ENCODE data around the gene PPP1R1B.

PPP1R1B gene

DNA sequence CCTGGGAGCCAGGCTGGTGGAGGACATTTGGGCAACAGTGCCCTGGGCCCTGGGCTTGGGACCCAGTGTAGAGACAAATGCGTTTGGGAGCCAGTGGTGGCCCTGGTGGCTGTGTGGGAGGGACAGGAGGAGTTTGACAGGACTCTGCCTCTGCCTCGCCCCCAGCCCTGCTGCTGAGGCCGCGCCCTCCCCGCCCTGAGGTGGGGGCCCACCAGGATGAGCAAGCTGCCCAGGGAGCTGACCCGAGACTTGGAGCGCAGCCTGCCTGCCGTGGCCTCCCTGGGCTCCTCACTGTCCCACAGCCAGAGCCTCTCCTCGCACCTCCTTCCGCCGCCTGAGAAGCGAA, 26.5 kb downstream of the PPP1R1B start:
- peak overlapping the region; percentile 31 for H4K8ac ChIP-seq (ENCODE audit: low read length)
- H3K14ac ChIP-seq (ENCODE audit: low read length in 2 of 2), result peak overlapping the region in 1 of 2 experiments; percentile 41
- peaks cover 10 to 50% of the 10 kb centered on the region in 2 experiments for H3K36me3 ChIP-seq (ENCODE audit: control insufficient read depth in 1 of 2, insufficient read depth in 2 of 2, low read depth in 1 of 2, low read length in 2 of 2)
- no peak overlapping the region for H2BK5ac ChIP-seq (ENCODE audit: low read depth, low read length, poor library complexity, severe bottlenecking)
- peak overlapping the region; percentile 11 for H2AK5ac ChIP-seq (ENCODE audit: low read length, severe bottlenecking)
- H3K27ac ChIP-seq (ENCODE audit: low read length, poor library complexity, severe bottlenecking), result no peak overlapping the region
- no peak overlapping the region for H3K4me2 ChIP-seq (ENCODE audit: low read length, poor library complexity, severe bottlenecking)
- no peak overlapping the region for H3K9ac ChIP-seq (ENCODE audit: low read length)
- H3K4ac ChIP-seq (ENCODE audit: low read depth in 1 of 2, low read length in 2 of 2), result peak overlapping the region in 1 of 2 experiments; percentile 13
- no peak overlapping the region for H2BK15ac ChIP-seq (ENCODE audit: low read depth, poor library complexity, severe bottlenecking)
- peaks cover 51% of the 10 kb centered on the region for H3K79me1 ChIP-seq (replicated peaks; ENCODE audit: low read length, poor library complexity, severe bottlenecking)
- H2BK12ac ChIP-seq (ENCODE audit: low read length in 2 of 2), result peak overlapping the region in 1 of 2 experiments; percentile 2
- H3K4me3 ChIP-seq (ENCODE audit: insufficient read depth in 1 of 2, low read depth in 1 of 2, low read length in 2 of 2), result no peak overlapping the region
- H3K23ac ChIP-seq (ENCODE audit: low read length in 2 of 2), result no peak overlapping the region
- WGBS, result 89% methylated on average over 12 of the region's 12 CpGs
- no peaks in the 10 kb centered on the region for H3K27me3 ChIP-seq (ENCODE audit: control insufficient read depth in 1 of 2, insufficient read depth in 1 of 2, low read length in 2 of 2)
- H2AFZ ChIP-seq (ENCODE audit: low read depth, low read length), result no peak overlapping the region
- H3K4me1 ChIP-seq (ENCODE audit: control insufficient read depth, insufficient read depth, low read depth, low read length), result peaks cover 31% of the 10 kb centered on the region
- no peak overlapping the region for H2BK120ac ChIP-seq (ENCODE audit: low read depth, low read length)
- no peaks in the 10 kb centered on the region for H3K9me3 ChIP-seq (ENCODE audit: control insufficient read depth, low read length)
- peak overlapping the region; percentile 35 for H4K91ac ChIP-seq (ENCODE audit: low read length)
- no peak for DNase-seq
- H3K18ac ChIP-seq (ENCODE audit: low read depth in 1 of 2, low read length in 2 of 2), result peak overlapping the region in 1 of 2 experiments; percentile 22

GRCh38 chr17:39653662-39654331, 27.0 kb downstream of the PPP1R1B start:
- Histone ChIP-seq H2AFZ (ENCODE audit: low read depth, low read length) (no peak overlapping the region), H2BK12ac (ENCODE audit: low read length in 2 of 2) (no peak overlapping the region), H3K14ac (ENCODE audit: low read length in 2 of 2) (peak overlapping the region in 1 of 2 experiments; percentile 41), H3K27me3 (ENCODE audit: control insufficient read depth in 1 of 2, insufficient read depth in 1 of 2, low read length in 2 of 2) (no peaks in the 10 kb centered on the region), H3K4ac (ENCODE audit: low read depth in 1 of 2, low read length in 2 of 2) (no peak overlapping the region), H2BK15ac (ENCODE audit: low read depth, poor library complexity, severe bottlenecking) (no peak overlapping the region), H3K9ac (ENCODE audit: low read length) (no peak overlapping the region), H3K9me3 (ENCODE audit: control insufficient read depth, low read length) (no peaks in the 10 kb centered on the region), H3K4me3 (ENCODE audit: insufficient read depth in 1 of 2, low read depth in 1 of 2, low read length in 2 of 2) (no peak overlapping the region), H3K23ac (ENCODE audit: low read length in 2 of 2) (no peak overlapping the region), H3K79me1 (replicated peaks; ENCODE audit: low read length, poor library complexity, severe bottlenecking) (peaks cover 50% of the 10 kb centered on the region), H3K27ac (ENCODE audit: low read length, poor library complexity, severe bottlenecking) (no peak overlapping the region), H3K18ac (ENCODE audit: low read depth in 1 of 2, low read length in 2 of 2) (no peak overlapping the region), H2BK5ac (ENCODE audit: low read depth, low read length, poor library complexity, severe bottlenecking) (no peak overlapping the region), H3K4me2 (ENCODE audit: low read length, poor library complexity, severe bottlenecking) (no peak overlapping the region), H2BK120ac (ENCODE audit: low read depth, low read length) (no peak overlapping the region), H4K91ac (ENCODE audit: low read length) (peak overlapping the region; percentile 35), H3K36me3 (ENCODE audit: control insufficient read depth in 1 of 2, insufficient read depth in 2 of 2, low read depth in 1 of 2, low read length in 2 of 2) (peaks cover 15 to 55% of the 10 kb centered on the region in 2 experiments), H2AK5ac (ENCODE audit: low read length, severe bottlenecking) (no peak overlapping the region), H4K8ac (ENCODE audit: low read length) (no peak overlapping the region), H3K4me1 (ENCODE audit: control insufficient read depth, insufficient read depth, low read depth, low read length) (peaks cover 28% of the 10 kb centered on the region)
- WGBS, result 83% methylated on average over 14 of the region's 14 CpGs
- no peak for DNase-seq

DNA sequence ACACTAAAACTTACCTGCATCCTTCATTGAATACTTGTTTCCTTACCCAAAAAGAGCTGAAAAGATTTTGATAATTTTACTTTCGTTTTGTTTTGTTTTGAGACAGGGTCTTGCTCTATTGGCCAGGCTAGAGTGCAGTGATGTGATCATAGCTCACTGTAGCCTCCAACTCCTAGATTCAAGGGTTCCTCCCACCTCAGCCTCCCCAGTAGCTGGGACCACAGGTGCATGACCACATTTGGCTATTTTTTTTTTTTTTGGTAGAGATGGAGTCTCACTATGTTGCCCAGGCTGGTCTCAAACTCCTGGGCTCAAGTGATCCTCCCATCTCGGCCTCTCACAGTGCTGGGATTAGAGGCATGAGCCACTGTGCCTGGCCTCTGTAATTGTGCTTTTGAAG, 28.4 kb downstream of the PPP1R1B start:
- no peak overlapping the region for H3K27ac ChIP-seq (ENCODE audit: low read length, poor library complexity, severe bottlenecking)
- no peak overlapping the region for H3K4me3 ChIP-seq (ENCODE audit: insufficient read depth in 1 of 2, low read depth in 1 of 2, low read length in 2 of 2)
- no peak overlapping the region for H4K91ac ChIP-seq (ENCODE audit: low read length)
- H2BK120ac ChIP-seq (ENCODE audit: low read depth, low read length), result no peak overlapping the region
- no peak overlapping the region for H3K4ac ChIP-seq (ENCODE audit: low read depth in 1 of 2, low read length in 2 of 2)
- peaks cover 30% of the 10 kb centered on the region for H3K4me1 ChIP-seq (ENCODE audit: control insufficient read depth, insufficient read depth, low read depth, low read length)
- no peak overlapping the region for H3K4me2 ChIP-seq (ENCODE audit: low read length, poor library complexity, severe bottlenecking)
- no peak overlapping the region for H4K8ac ChIP-seq (ENCODE audit: low read length)
- no peak overlapping the region for H2BK15ac ChIP-seq (ENCODE audit: low read depth, poor library complexity, severe bottlenecking)
- no peak for DNase-seq
- no peak overlapping the region for H2AFZ ChIP-seq (ENCODE audit: low read depth, low read length)
- no peaks in the 10 kb centered on the region for H3K9me3 ChIP-seq (ENCODE audit: control insufficient read depth, low read length)
- H3K23ac ChIP-seq (ENCODE audit: low read length in 2 of 2), result no peak overlapping the region
- peaks cover 19 to 68% of the 10 kb centered on the region in 2 experiments for H3K36me3 ChIP-seq (ENCODE audit: control insufficient read depth in 1 of 2, insufficient read depth in 2 of 2, low read depth in 1 of 2, low read length in 2 of 2)
- no peaks in the 10 kb centered on the region for H3K27me3 ChIP-seq (ENCODE audit: control insufficient read depth in 1 of 2, insufficient read depth in 1 of 2, low read length in 2 of 2)
- no peak overlapping the region for H3K18ac ChIP-seq (ENCODE audit: low read depth in 1 of 2, low read length in 2 of 2)
- H3K9ac ChIP-seq (ENCODE audit: low read length), result no peak overlapping the region
- H3K79me1 ChIP-seq (replicated peaks; ENCODE audit: low read length, poor library complexity, severe bottlenecking), result peaks cover 47% of the 10 kb centered on the region
- H2BK5ac ChIP-seq (ENCODE audit: low read depth, low read length, poor library complexity, severe bottlenecking), result no peak overlapping the region
- 100% methylated on average over 1 of the region's 2 CpGs for WGBS
- no peak overlapping the region for H2BK12ac ChIP-seq (ENCODE audit: low read length in 2 of 2)
- no peak overlapping the region for H3K14ac ChIP-seq (ENCODE audit: low read length in 2 of 2)
- no peak overlapping the region for H2AK5ac ChIP-seq (ENCODE audit: low read length, severe bottlenecking)

DNA sequence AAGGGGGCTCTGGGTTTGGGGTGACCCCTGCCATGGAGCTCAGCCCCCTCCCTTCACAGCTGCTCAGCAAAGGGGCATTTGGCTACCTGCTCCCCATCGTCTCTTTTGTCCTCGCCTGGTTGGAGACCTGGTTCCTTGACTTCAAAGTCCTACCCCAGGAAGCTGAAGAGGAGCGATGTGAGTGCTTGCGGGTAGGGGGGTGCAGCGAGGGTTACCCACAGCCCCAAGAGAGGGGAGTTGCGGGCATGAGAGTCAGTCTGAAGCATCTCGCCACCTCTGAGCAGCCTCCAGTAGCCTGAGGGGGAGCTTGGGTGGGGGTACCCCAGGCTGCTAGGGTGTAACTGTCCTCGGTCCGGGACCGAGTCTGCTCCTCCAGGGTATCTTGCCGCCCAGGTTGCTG, 31.6 kb downstream of the PPP1R1B start:
- no peak overlapping the region for H4K91ac ChIP-seq (ENCODE audit: low read length)
- no peak for DNase-seq
- peaks cover 31% of the 10 kb centered on the region for H3K79me1 ChIP-seq (replicated peaks; ENCODE audit: low read length, poor library complexity, severe bottlenecking)
- H3K36me3 ChIP-seq (ENCODE audit: control insufficient read depth in 1 of 2, insufficient read depth in 2 of 2, low read depth in 1 of 2, low read length in 2 of 2), result peaks cover 42 to 87% of the 10 kb centered on the region in 2 experiments
- H3K4me3 ChIP-seq (ENCODE audit: insufficient read depth in 1 of 2, low read depth in 1 of 2, low read length in 2 of 2), result no peak overlapping the region
- H3K4me1 ChIP-seq (ENCODE audit: control insufficient read depth, insufficient read depth, low read depth, low read length), result peaks cover 44% of the 10 kb centered on the region
- no peak overlapping the region for H3K18ac ChIP-seq (ENCODE audit: low read depth in 1 of 2, low read length in 2 of 2)
- H3K27me3 ChIP-seq (ENCODE audit: control insufficient read depth in 1 of 2, insufficient read depth in 1 of 2, low read length in 2 of 2), result no peaks in the 10 kb centered on the region
- H3K9me3 ChIP-seq (ENCODE audit: control insufficient read depth, low read length), result no peaks in the 10 kb centered on the region
- H2BK12ac ChIP-seq (ENCODE audit: low read length in 2 of 2), result no peak overlapping the region
- H2AFZ ChIP-seq (ENCODE audit: low read depth, low read length), result no peak overlapping the region
- H3K4ac ChIP-seq (ENCODE audit: low read depth in 1 of 2, low read length in 2 of 2), result no peak overlapping the region
- H3K4me2 ChIP-seq (ENCODE audit: low read length, poor library complexity, severe bottlenecking), result no peak overlapping the region
- no peak overlapping the region for H3K9ac ChIP-seq (ENCODE audit: low read length)
- H2BK120ac ChIP-seq (ENCODE audit: low read depth, low read length), result no peak overlapping the region
- no peak overlapping the region for H3K23ac ChIP-seq (ENCODE audit: low read length in 2 of 2)
- H4K8ac ChIP-seq (ENCODE audit: low read length), result no peak overlapping the region
- no peak overlapping the region for H3K27ac ChIP-seq (ENCODE audit: low read length, poor library complexity, severe bottlenecking)
- WGBS, result 98% methylated on average over 11 of the region's 11 CpGs
- H2BK15ac ChIP-seq (ENCODE audit: low read depth, poor library complexity, severe bottlenecking), result no peak overlapping the region
- H2AK5ac ChIP-seq (ENCODE audit: low read length, severe bottlenecking), result no peak overlapping the region
- H3K14ac ChIP-seq (ENCODE audit: low read length in 2 of 2), result no peak overlapping the region
- no peak overlapping the region for H2BK5ac ChIP-seq (ENCODE audit: low read depth, low read length, poor library complexity, severe bottlenecking)
